HEK293T (cell line): ENCODE data around the gene CLCNKA.

Experiments
- SP1 ChIP-seq: fragments of 450-650 bp; IDR thresholded peaks from 2 replicates; pipeline ENCODE4 v1.6.1; 2017
- ZNF384 ChIP-seq: fragments of 450-650 bp; IDR thresholded peaks from 2 replicates; pipeline ENCODE4 v1.6.1; 2016

DNA sequence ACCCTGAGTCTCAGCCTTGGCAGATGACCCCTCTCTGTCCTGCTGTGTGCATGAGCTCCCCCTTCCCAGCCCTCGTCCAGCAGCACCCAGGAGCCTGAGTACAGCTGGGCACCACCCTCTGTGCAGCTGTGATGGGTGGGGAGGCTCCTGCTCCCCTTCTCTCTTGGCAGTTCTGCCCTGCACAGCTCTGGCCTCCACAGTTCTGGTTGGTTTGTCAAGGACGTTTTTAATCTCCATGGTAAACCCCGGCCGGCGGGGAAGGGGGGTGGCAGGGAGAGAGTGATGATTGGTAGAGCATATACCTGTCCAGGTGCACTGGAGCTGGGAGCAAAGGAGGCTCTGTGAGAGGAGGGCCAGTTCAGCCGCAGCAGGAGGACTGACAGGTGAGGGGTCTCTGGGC lies at the start of gene CLCNKA:
- no peak for TF ChIP-seq ZNF384
- no peak for TF ChIP-seq SP1
